H9 (cell line): ENCODE measurements around the gene HMGCLL1. TPM values are rescaled to one million over a fixed set of nuclear protein-coding genes. Genes with fewer than 3 reads are reported as not detected.

Experiments used
- DNase-seq: peaks from one replicate; pipeline ENCODE4 v3.0.0-alpha.2; 2017
- H2AFZ ChIP-seq: one replicate; pipeline ENCODE4 v1.6.1; 2013; ENCODE audit warnings: mild to moderate bottlenecking, low read length, control low read depth, moderate library complexity
- H2AK5ac ChIP-seq: 2 replicates; pipeline ENCODE4 v1.6.1; 2013; ENCODE audit warnings: low read length, control low read depth, mixed read lengths; ENCODE audit not compliant: insufficient read length
- H2BK120ac ChIP-seq: one replicate; pipeline ENCODE4 v1.6.1; 2013; ENCODE audit warnings: low read depth, mild to moderate bottlenecking, low read length, control low read depth, inconsistent platforms; ENCODE audit not compliant: poor library complexity, severe bottlenecking
- H2BK12ac ChIP-seq: 2 replicates; pipeline ENCODE4 v1.6.1; 2013; ENCODE audit warnings: low read length, control low read depth, mixed read lengths, low read depth; ENCODE audit not compliant: insufficient read length
- H2BK15ac ChIP-seq: 2 replicates; pipeline ENCODE4 v1.6.1; 2013; ENCODE audit warnings: low read depth, low read length, control low read depth
- H2BK20ac ChIP-seq: one replicate; pipeline ENCODE4 v1.6.1; 2013; ENCODE audit warnings: low read depth, mild to moderate bottlenecking, low read length, control low read depth, inconsistent platforms; ENCODE audit not compliant: poor library complexity, severe bottlenecking
- H2BK5ac ChIP-seq: 2 replicates; pipeline ENCODE4 v1.6.1; 2013; ENCODE audit warnings: low read length, control low read depth, mixed read lengths; ENCODE audit not compliant: insufficient read length
- H3K14ac ChIP-seq: 2 replicates; pipeline ENCODE4 v1.6.1; 2013; ENCODE audit warnings: low read length, control low read depth; ENCODE audit not compliant: insufficient read depth
- H3K18ac ChIP-seq: 2 replicates; pipeline ENCODE4 v1.6.1; 2013; ENCODE audit warnings: low read depth, mild to moderate bottlenecking, mixed read lengths, low read length, control low read depth; ENCODE audit not compliant: insufficient read length
- H3K23ac ChIP-seq: 2 replicates; pipeline ENCODE4 v1.6.1; 2013; ENCODE audit warnings: low read length, control low read depth, mixed read lengths, low read depth; ENCODE audit not compliant: insufficient read length
- H3K23me2 ChIP-seq: 2 replicates; pipeline ENCODE4 v1.6.1; 2013; ENCODE audit warnings: low read depth, mild to moderate bottlenecking, mixed read lengths, low read length, control low read depth; ENCODE audit not compliant: insufficient read length, poor library complexity, severe bottlenecking
- H3K27ac ChIP-seq: 2 replicates; pipeline ENCODE4 v1.5.1; 2013; ENCODE audit warnings: low read length, control low read depth, mixed read lengths, low read depth; ENCODE audit not compliant: insufficient read length
- H3K27me3 ChIP-seq: 2 replicates; pipeline ENCODE4 v1.6.1; 2013; ENCODE audit warnings: low read length, control low read depth, inconsistent platforms; ENCODE audit not compliant: insufficient read depth
- H3K4ac ChIP-seq: 2 replicates; pipeline ENCODE4 v1.6.1; 2013; ENCODE audit warnings: low read depth, mild to moderate bottlenecking, control low read depth, inconsistent platforms, low read length, moderate library complexity
- H3K4me1 ChIP-seq: 2 replicates; pipeline ENCODE4 v1.6.1; 2013; ENCODE audit warnings: low read length, control low read depth, inconsistent platforms; ENCODE audit not compliant: insufficient read depth
- H3K4me2 ChIP-seq: 2 replicates; pipeline ENCODE4 v1.6.1; 2013; ENCODE audit warnings: low read length, control low read depth, mixed read lengths; ENCODE audit not compliant: insufficient read length, insufficient read depth
- H3K56ac ChIP-seq: 2 replicates; pipeline ENCODE4 v1.6.1; 2013; ENCODE audit warnings: low read depth, mild to moderate bottlenecking, mixed read lengths, low read length, control low read depth; ENCODE audit not compliant: insufficient read length
- H3K79me1 ChIP-seq: 2 replicates; pipeline ENCODE4 v1.6.1; 2013; ENCODE audit warnings: low read depth, mild to moderate bottlenecking, moderate library complexity, low read length, control low read depth, inconsistent platforms; ENCODE audit not compliant: insufficient read depth, poor library complexity, severe bottlenecking
- H3K79me2 ChIP-seq: 2 replicates; pipeline ENCODE4 v1.6.1; 2013; ENCODE audit warnings: low read length, control low read depth, inconsistent platforms; ENCODE audit not compliant: insufficient read depth
- H3K9ac ChIP-seq: 2 replicates; pipeline ENCODE4 v1.6.1; 2013; ENCODE audit warnings: low read length, control low read depth, mixed read lengths; ENCODE audit not compliant: insufficient read length; ENCODE audit errors: extremely low read depth
- H3K9me3 ChIP-seq: one replicate; pipeline ENCODE4 v1.6.1; 2013; ENCODE audit warnings: low read depth, low read length, inconsistent platforms; ENCODE audit not compliant: control insufficient read depth
- H3T11ph ChIP-seq: one replicate; pipeline ENCODE4 v1.6.1; 2013; ENCODE audit warnings: mild to moderate bottlenecking, low read length, control low read depth, inconsistent platforms
- H4K20me1 ChIP-seq: one replicate; pipeline ENCODE4 v1.6.1; 2013; ENCODE audit not compliant: control insufficient read depth, insufficient read length, insufficient read depth
- H4K5ac ChIP-seq: 2 replicates; pipeline ENCODE4 v1.6.1; 2013; ENCODE audit warnings: low read depth, mild to moderate bottlenecking, mixed read lengths, low read length, control low read depth; ENCODE audit not compliant: insufficient read length
- H4K8ac ChIP-seq: replicated peaks from 2 replicates; pipeline ENCODE4 v1.6.1; 2013; ENCODE audit warnings: low read length, control low read depth, mixed read lengths, low read depth; ENCODE audit not compliant: insufficient read length
- H4K91ac ChIP-seq: 2 replicates; pipeline ENCODE4 v1.6.1; 2013; ENCODE audit warnings: low read depth, mild to moderate bottlenecking, moderate library complexity, mixed read lengths, low read length, control low read depth; ENCODE audit not compliant: insufficient read length
- H3K27ac Mint-ChIP-seq, 3 experiments: 2 replicates in 2 of 3; 3 replicates in 1 of 3; pipeline ENCODE4 v1.8.0; 2020 to 2021; ENCODE audit warnings: mixed read lengths in 3 of 3, mild to moderate bottlenecking in 1 of 3, moderate library complexity in 1 of 3
- H3K27me3 Mint-ChIP-seq: 2 replicates; pipeline ENCODE4 v1.8.0; 2021; ENCODE audit warnings: low read depth, mild to moderate bottlenecking, moderate library complexity, mixed read lengths
- H3K36me3 Mint-ChIP-seq, 3 experiments: 2 replicates in 2 of 3; 3 replicates in 1 of 3; pipeline ENCODE4 v1.8.0; 2020 to 2021; ENCODE audit warnings: low read depth in 3 of 3, mixed read lengths in 3 of 3; ENCODE audit not compliant: insufficient read depth in 1 of 3
- H3K4me1 Mint-ChIP-seq, 2 experiments: 2 replicates each; pipeline ENCODE4 v1.8.0; 2020; ENCODE audit warnings: mixed read lengths in 2 of 2
- H3K4me3 Mint-ChIP-seq, 2 experiments: 2 replicates in 1 of 2; 3 replicates in 1 of 2; pipeline ENCODE4 v1.8.0; 2020 to 2021; ENCODE audit warnings: mild to moderate bottlenecking in 2 of 2, mixed read lengths in 2 of 2, moderate library complexity in 1 of 2
- H3K9me3 Mint-ChIP-seq, 2 experiments: 2 replicates in 1 of 2; 3 replicates in 1 of 2; pipeline ENCODE4 v1.8.0; 2020; ENCODE audit warnings: mild to moderate bottlenecking in 2 of 2, mixed read lengths in 2 of 2, moderate library complexity in 1 of 2
- CTCF ChIP-seq: fragments of 200-600 bp; sonication (generic); conservative IDR thresholded peaks from 3 replicates; pipeline ENCODE4 v1.8.0; 2021; ENCODE audit warnings: antibody characterized with exemption, mild to moderate bottlenecking
- total RNA-seq: library from RNA; stranded (reverse); gene quantifications from 2 replicates; pipeline ENCODE4 v1.2.1, GENCODE V29; 2021

Gene HMGCLL1
- total RNA-seq, 1 experiment from 2014 or later, result 0.24 TPM

GRCh38 chr6:55584654-55585354, 5.8 kb upstream of the HMGCLL1 start:
- Histone ChIP-seq H3K18ac (no peak overlapping the region), H3K4me2 (no peak overlapping the region), H3K4me1 (no peaks in the 10 kb centered on the region), H4K5ac (no peak overlapping the region), H3K9me3 (no peaks in the 10 kb centered on the region), H2AFZ (no peak overlapping the region), H3K79me1 (no peaks in the 10 kb centered on the region), H3K9ac (no peak overlapping the region), H4K8ac (no peak overlapping the region), H3T11ph (no peak overlapping the region), H4K20me1 (no peaks in the 10 kb centered on the region), H3K23me2 (no peaks in the 10 kb centered on the region), H2BK20ac (no peak overlapping the region), H2AK5ac (no peak overlapping the region), H3K14ac (no peak overlapping the region), H3K27ac (no peak overlapping the region), H2BK15ac (no peak overlapping the region), H2BK12ac (no peak overlapping the region), H3K56ac (no peak overlapping the region), H2BK5ac (no peak overlapping the region), H4K91ac (no peak overlapping the region), H3K23ac (no peak overlapping the region), H2BK120ac (no peak overlapping the region), H3K79me2 (no peaks in the 10 kb centered on the region), H3K27me3 (no peaks in the 10 kb centered on the region), H3K4ac (no peak overlapping the region)
- Mint-ChIP-seq H3K36me3 (no peaks in the 10 kb centered on the region), H3K4me3 (no peak overlapping the region), H3K27me3 (peaks cover 5% of the 10 kb centered on the region), H3K9me3 (no peaks in the 10 kb centered on the region), H3K27ac (no peak overlapping the region), H3K4me1 (no peaks in the 10 kb centered on the region)
- DNase-seq, result no peak
- no peak for TF ChIP-seq CTCF
